GM19043 (cell line): ENCODE results near the gene CTBP2.

ENCODE experiments used
- ATAC-seq: cut with Tn5 transposase; IDR thresholded peaks from one replicate; pipeline ENCODE4 v1.9.1; 2021; ENCODE audit warnings: low read depth; ENCODE audit not compliant: unreplicated experiment

Gene CTBP2

DNA sequence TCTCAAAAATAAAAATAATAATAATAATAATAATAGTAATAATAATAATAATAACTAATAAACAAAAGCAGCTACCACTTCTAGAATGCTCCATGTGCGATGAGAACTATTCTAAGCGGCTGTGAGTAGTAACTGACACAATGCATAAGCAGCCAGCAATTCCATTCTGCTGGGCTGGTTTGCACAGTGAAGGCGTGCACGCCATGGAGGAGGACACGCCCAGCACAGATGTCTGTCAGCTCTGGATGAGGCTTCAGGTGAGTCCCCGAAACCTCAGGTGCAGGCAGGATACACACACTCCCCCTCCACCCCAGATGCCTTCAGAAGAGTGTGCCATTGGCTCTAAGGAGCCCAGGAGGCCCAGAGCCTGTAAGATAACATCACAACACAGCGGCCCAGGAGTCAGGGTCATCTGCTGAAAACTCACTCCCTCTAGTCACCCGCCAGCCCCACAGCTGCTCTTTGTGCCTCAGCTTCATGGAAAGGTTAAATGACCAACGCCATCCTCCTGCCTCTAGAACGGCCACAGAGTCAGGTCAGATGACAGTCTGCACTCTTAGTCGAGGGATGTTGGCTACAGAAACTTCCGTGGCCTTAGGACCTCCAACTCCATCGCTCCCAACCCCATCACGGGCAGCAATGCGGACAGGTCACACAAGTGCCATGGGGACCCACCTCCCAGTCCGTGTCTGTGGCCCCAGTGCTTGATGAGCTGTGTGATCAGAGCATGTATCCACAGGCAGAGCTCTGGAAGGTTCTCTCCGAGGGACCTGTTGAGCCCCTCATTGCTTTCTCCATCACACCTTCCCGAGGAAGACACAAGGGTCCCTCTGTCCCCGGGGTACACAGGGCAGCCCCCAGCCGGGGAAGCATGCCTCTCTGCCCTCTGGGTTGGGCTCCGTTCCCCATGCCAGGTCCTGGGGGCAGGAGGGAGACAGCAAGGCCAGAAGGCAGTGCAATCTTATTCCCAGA is 103.9 kb downstream of the CTBP2 start:
- no peak for ATAC-seq

DNA sequence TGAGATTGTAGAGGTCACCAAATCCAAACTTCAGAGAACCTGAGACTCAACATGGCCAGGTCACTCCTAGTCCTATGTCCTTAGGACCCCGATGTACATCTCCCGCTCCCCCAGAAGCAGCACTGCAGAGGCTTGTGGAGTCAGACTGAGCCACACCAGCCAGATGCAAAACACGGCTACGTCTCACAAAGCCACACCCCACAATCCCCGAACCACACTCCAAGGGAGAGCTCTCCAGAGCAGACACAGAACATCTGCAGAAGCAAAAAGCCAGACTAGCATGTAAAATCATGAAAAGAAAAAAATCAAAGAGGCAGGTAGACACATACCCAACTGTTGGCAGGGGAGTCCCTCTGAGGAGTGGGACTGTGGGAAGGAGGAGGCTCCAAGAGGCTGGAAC is 104.9 kb downstream of the CTBP2 start:
- no peak for ATAC-seq

DNA sequence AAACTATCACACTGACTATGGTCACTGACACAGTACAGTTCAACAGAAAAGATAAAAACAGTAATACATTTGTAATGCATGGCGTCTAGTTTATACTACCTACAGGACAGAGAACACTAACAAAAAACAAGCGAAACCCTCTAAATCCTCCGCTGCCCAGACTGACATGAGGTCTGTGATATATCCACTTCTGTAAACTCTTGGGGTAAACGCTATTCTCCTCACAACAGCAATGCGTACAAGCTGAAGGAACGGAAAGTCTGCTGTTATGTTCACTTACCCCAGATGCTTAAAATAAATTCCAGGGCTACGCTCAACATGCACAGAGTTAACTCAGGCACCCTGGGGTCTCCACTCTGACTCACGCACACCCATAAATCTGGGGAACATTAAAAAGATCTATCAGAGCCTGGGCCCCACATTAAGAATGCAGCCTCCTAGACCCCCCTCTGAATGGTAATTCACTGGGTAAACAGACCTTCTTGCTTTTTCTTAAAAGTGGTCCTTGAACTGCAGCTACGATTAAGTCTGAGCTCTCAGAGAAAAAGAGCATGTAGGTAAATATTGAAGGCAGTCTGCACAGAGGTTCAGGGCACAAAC is 105.6 kb downstream of the CTBP2 start:
- no peak for ATAC-seq

DNA sequence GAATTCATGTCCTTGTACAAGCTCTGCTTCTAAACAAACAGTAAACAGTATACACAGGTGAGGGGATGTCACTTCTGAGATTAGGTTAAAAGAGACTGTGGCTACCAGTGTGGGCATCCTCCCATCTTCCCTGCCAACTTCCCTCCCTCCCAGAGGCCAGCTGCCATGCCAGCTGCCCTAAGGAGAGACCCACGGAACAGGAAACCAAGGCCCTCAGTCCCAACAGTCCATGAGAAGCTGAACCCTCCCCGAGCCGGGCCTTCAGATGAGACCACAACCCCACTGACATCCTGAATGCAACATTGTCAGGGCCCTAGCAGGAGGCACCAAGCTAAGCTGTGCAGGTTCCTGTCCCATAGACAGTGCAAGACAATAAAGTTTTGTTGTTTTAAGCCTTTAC is 106.1 kb downstream of the CTBP2 start:
- ATAC-seq = no peak

DNA sequence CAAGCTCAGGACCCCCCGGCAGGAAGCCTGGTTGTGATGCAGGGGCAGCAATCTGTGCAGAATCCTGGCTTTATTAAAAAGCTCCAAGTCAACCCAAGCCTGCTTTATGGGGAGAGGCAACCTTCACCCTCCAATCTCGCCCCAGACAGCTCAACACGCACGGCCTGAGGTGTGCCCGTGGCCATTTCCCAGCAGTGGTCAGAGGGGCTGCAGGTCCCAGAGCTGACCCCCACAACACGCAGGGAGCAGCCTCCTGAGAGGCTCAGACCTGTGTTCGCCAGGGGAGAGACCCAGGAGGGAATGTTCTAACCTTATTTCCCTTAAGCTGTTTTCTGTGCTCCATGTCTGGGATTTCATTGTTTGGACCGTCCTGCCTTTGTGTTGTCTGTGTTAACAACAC is 108.2 kb downstream of the CTBP2 start:
- ATAC-seq = no peak

DNA sequence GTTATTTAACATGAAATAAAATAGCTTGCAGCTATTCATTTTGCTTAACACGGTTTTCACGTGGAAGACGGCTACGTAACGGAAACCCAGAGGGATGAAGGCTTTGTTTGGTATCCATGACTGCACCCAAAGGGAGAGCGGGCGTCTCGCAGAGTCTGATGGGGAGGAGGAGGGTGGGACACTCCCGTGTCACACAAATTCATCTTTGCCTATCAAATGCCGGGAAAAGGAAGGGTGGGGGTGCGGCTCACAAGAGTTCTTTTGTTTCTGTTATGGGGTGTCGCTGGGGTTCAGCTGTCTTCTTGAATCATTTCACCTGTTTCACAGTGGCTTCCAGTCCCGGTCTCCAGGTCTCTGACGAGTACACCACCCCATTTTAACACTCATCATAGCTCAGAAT is 110.0 kb downstream of the CTBP2 start:
- ATAC-seq = no peak

DNA sequence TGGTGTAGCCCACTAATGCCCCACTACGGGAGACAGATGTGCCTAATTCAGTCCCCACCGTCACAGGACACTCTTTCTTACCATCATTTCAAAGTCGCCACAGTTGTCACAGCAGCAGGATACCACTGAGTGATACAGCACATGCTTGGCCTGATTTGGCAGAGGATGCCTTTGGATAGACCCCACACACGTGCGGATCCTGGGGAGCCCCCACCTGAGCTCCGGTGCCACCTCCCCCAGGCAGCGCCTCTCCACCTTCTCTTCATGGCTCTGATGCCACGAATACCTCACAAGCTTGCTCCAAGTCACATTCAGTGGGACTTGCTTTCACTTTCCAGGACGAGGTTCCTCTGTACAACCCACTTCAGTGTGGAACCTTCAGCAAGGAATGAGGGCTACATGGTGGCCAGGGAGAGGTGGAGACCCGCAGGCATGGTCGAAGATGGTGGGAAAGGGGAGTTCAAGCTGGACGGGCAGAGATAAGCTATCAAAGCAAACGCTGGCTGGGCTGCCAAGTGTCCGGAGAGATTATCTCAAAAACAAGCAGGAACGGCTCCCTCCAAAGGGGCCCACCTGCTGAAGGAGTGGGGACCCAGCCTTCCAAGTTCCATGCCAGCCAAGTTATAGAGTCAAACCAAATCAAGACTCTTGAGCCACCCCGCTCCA is 111.0 kb downstream of the CTBP2 start:
- ATAC-seq = no peak

DNA sequence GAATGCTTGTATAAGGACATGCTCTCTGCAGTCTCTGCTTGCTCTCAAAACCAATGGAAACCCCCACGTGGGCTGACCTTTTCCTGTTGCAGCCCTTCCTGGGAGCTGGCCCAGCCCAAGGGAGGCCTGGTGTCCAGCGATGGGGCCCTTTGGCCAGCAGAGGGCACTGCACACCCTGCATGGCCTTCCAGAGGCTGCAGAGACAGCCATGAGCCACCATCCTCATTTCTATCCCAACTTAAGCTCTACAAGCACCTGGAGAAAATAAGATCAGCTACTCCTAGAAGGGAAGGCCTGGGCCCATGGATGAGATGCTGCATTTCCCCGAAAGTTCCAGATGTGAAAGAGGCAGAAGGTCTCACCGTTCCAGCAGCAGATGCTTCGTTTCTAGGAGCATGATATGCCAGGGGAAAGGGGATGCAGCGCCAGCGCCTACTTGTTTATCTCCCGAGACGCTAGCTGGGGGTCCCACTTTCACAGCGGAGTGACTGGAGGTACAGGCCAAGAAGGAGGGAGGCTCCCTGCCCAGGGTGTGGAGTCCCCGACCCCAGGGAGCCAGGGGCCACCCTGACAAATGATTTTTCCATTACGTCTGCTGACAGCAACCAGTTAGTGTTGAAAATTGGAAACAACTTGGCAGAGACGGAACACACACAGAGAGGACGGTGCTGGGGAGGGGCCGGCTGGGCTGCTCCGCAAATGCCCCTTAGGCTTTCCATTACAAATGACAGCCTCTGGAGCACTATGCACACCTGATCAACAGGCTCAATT is 112.1 kb downstream of the CTBP2 start:
- ATAC-seq = peak; percentile 92

DNA sequence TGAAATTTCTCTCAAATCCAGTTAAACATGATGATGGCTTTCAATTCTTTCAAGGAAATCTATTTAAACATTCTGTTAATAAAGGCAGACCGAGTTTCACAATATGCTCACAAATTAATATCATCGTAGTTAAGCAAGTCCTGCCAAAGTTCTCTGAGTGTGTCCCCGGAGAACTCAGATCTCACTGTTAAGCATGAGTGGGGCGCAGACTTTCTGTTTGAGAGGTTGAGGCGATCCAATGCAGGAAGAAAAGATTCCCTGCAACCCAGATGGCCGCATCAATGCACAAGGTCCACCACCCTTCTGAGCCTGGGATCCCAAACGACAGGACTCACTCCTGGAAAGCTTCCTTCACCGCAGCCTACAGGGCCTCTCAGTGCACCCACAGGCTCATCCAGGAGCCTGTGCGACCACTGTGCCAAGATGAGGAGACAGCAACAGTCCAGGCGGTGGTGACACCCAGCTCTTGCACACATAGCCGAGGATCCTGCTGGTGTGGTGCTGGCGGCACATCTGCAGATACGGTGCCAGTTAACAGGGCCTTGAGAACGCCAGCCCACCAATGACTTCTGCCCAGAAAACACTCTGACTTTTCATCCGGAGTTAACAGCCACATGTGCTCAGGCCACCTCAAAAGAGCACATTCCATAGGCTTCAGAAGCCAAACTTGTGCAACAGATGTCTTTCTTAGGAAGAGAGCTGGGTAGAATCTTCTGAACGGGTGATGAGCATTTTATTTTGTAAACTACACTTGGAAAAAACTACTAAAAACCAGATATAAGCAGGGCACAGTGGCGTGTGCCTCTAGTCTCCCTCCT is 116.3 kb downstream of the CTBP2 start:
- ATAC-seq = no peak

DNA sequence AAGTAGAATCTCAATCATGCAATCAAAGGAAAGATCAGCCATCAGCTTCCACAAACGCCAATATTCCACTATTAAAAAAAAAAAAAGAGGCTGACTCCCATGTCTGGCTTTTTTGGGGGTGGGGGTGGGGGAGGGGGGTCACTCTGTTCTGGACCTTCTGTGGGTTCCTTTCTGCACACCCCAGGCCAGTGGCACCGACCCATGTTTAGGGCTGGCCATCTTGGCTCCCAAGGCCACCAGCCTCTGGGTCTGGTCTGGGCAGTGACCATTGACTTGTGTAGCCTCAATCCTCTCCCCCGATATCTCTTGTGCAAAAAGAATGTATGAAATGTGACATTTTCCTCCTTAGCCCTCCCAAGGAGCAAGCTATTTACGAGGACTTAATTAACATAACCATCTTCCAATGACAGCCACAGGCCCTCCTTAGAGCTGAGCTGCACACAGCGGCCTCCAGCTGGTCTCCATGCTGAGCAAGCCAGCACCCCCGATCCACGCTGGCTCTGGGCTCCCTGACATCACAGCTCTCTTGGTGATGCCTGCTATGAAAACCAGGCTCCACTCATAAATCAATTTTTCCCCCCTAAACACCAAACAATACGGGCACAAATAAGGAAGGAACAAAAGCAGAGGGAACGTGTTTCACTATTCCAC is 118.4 kb downstream of the CTBP2 start:
- no peak for ATAC-seq

DNA sequence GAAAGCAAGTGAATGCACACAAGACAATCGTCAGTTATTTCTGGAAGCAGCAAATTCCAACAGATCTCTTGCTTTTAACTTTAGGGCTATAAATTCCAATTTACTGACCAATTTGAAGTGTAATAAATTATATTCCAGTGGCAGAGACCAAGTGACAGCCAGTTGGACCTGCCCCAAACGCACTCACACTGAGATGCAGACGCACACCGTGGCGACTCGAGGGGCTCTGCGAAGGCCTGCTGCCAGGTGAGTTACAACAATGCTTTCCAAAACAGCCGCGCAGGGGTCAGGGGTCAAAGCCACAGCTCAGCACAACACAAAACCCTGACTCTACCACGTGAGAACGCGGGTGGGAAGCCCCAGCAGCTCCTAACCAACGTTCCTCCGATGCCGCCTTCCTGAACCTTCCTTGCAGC is 121.0 kb downstream of the CTBP2 start:
- no peak for ATAC-seq

DNA sequence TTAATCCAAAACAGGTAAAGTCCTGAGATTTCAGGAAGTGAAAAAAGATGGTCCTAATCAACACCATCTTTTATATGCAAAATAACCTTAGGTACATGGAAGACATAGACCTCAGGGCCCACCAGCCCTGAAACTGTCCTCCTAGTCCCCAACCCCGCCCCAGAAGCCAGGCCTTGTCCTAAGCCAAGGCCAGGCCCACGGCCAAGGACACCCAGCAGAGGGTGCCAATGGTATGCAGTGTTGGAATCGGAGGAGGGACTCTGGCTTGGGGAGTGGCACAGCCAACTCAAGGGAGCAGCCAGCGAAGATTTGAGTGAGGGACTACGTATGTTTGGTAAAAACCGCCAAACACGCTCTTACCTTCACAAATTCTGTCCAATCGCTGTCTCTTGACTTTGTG is 121.7 kb downstream of the CTBP2 start:
- no peak for ATAC-seq

DNA sequence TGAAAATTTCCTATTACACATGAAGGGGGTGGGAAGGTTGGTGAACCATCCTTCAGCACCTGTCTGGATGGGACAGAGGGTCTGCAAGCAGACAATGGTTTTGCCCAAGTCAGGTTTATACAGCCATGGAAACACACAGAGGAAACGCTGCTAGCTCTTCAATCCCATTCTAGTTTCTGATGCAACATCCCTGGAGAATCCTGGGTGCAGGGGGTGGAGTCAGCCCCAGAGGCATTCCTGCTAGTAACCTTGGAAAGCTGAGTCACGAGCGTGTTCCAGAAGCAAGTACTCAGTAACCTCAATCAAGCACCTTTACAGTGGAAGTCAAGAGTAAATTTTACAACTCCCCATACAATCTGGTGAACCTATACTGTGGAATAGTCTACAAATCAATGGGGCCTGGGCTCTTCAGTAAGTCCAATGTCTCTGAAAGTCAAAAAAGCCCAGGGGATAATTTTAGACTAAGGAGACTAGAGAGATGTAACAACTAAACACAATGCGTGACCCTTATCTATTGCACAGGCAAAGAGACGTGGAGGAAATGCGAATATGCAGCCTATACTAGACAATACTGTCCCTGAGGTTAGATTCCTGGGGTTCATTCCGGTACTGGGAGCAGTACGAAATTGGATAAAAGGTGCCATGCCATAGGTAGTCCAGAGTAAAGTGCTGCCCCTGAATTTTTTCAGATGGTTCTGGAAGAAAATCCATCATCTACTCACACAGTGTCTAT is 123.1 kb downstream of the CTBP2 start:
- no peak for ATAC-seq

DNA sequence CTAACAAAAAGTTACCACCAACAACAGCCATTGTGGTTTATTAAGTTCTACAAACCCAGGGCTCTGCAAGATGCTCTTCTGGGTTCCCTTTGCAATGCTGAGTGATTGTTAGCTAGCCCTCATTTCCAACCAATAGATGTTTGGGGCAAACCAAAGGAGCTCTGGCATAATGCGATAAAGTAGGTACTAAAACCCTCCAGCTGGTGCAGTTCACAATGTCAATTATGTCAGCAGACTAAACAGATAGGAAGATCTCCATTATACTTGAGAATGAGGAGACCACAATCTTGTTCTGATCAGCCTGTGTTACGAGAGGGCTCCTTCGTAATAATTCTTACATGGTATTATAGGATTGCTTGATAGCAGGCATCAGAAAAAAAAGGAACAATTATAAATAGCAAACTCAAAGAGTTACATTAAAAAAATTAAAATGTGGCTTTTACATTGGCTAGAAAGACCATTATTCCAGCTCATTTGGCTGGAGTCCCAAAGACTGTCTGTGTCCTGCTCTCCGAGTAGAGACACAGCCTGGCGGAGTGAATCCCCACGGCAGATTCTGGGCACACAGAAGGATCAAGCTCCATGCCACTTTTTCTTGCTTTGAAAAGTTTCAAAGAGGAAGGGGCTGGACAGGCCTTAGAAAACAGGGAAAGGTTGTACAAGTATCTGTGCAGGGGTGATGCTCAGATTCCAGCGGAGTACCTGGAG is 124.6 kb downstream of the CTBP2 start:
- ATAC-seq = no peak

DNA sequence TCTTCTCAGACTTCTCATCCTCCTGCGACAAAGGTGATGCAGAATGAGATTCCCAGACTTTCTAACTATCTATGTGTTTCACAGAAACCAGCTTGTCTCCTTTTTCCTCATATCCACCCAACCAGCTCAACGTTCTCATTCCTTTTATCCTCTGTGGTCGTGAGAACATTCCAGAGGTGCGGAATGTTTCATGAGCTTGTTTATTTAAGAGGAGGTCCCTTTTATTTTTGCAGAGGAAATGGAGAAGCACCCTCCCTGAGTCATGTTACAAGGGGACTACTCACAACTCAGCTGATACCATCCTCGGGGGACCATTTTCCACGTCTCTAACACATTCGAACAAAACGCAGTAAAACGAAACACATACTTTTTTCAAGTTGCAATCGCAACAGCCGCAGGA is 125.2 kb downstream of the CTBP2 start:
- no peak for ATAC-seq

DNA sequence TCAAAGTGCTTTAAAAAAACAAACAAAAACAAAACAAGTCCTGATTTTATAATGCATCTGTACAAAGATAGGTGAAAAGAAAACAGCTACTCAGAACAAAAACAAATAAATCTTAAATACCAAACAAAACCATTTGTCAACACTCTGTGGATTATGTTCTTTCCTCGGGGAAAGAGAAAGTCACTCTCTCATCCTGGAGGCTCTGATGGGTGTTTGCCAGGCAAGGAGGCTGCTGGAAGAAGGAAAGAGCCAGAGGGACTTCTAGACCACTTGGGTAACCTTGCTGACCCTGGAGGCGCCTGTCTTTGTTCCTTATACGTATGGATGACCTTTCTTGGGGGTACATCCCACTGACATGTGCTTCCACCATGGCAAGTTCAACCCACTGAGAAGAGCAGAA is 125.7 kb downstream of the CTBP2 start:
- ATAC-seq = no peak

DNA sequence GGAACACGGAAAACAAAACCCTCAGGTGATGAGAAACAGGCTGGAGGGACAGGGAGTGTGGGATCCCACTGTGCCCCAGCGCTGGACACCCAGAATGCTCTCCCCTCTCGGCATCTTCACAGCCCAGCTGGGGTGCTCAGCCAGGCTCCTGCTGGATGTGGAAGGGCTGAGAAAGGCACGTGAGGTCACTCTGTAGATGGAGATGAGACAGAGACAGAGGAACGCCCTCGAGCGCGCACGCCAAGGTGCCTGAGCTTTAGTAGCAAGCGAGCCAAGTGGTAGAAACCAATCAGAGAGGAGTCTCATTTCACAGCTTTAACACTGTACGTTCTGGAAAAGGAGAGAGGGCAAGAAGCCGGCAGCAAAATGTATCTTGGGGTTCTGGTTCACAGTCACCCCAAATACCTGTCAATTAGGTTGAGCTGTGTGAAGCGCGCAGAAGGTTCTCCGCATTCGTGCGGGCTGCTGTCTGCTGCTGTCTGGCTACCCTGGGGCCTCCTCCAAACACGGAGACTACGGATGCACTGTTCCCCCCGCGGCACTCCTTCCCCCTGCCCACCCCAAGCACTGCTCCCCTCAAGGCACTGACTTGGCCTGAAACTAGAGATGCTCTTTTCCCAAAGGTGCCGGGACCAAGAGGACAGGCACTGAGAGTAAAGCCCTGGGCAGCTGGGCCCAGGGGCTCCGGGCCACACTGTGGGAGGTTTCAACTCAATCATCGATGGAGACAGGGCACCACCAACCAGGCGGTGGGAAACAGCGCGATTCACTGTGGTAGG is 127.0 kb downstream of the CTBP2 start:
- no peak for ATAC-seq
